ENCODE data around the gene IQCH.

IQCH gene

DNA sequence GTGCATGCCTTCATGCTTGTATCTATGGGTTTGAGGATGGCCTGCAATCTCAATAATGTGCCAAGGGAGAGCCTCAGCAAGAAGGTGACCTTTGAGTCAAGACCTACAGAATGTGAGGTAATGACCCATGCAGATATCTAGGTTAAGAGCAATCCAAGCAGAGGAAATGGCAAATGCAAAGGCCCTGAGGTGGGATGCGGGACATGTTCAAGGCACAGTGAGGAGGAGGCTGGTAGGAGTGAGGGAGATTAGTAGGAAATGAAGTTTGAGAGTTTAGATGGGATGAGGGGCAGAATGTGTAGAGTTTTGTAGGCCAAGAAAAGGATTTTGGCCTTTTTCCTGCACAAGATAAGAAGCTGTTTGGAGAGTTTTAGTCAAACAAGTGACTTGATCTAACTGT lies 283.2 kb downstream of the IQCH start:
- DNase-seq = no peak

DNA sequence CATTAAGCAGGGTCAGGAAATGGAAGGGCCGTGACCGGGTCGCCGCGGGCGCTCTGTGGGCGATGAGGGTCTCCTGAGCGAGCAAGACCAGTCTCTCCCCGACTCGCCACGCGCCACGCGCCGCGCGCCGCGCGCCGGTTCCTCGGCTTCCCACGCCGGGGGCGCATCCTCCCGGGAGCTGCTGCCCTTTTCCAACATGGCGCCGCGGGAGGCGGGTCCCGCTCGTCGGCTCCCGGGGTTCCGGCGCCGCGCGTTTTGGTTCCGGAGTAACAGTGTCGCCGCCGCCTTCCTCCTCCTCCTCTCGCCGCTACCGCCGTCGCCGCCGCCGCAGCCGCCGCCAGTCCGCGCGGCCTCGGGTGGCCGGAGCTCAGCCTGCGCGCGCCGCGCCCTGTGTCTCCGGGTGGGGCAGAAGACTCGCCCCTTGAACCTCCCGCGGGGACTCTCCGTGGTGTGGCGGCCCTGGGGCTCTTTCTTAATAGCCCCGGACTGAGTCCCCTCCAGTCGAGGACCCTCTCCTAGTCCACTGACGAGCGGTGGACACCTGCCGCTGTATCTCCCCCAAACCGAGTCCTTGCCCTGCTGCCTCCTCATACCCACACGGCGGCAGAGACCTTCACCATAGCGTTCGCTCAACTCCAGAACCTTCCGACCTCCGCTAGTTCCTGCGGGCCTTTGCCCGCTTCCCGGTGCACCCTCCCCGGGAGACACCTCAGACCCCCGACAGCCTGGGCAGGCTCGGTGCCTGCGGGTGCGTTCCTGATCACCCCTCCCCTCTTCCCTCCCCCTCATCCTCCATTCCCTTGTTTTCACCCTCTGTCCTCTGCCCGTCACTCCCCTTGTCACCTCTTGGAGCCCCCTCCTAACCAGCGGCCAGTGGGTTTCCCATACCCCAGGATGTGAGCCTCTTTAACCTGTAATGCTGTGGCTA lies 288.1 kb downstream of the IQCH start, which contains the start of gene MAP2K5:
TSS of gene MAP2K5 (plus strand) at position 284 of the 928 bp plus-strand sequence. CDS start at position 917, 633 bp downstream.
- DNase-seq = peak; percentile 91

DNA sequence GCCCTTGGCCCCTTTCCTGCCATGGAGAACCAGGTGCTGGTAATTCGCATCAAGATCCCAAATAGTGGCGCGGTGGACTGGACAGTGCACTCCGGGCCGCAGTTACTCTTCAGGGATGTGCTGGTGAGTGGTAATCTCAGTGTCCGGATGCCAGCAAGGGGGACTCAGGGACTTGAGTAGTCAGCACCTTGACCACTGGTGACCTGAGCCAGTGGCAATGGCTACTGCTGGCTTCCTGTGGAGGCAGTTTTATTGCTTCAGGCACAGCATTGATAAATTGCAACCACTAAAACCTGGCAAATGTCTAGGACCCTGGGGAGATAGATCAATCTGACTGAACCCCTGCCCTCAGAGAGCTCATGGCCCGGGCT lies 288.7 kb downstream of the IQCH start:
- DNase-seq = no peak

DNA sequence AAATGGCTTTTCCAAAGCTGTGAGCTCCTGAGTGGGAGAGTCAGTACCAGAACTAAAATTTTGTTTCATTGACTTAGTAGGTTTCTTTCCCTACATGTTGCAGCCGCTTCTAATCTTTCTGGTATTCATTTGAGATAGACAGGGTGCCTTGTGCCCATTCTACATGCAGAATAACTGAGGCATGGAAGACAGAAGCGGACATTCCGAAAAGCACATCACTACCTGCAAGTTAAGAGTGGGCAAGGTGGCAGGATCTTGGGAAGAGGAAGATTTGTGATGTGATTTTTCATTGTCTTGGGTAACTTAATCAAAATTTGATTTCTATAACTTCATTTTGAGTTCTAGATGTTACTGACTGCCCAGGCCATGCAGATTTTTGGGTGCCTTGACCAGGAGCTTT lies 289.9 kb downstream of the IQCH start:
- no peak for DNase-seq

DNA sequence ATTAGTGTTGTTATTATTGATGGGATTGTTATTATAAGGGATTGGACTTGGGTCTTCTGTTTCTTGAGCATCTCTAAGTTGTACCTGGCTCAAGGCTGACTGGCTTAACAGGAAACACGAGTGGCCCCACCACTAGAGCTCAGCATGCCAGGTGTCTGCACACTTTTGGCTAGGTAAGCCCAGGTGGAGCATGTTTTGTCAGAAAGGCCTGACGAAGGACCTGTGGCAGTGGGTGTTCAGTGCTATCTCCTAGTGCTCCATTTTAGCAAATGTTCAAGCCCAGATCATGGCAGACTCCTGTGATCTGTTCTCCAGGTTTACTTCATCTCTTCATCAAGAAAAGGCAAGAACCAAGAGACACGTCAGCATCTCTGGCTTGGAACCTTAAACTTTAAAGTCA lies 291.3 kb downstream of the IQCH start:
- no peak for DNase-seq

DNA sequence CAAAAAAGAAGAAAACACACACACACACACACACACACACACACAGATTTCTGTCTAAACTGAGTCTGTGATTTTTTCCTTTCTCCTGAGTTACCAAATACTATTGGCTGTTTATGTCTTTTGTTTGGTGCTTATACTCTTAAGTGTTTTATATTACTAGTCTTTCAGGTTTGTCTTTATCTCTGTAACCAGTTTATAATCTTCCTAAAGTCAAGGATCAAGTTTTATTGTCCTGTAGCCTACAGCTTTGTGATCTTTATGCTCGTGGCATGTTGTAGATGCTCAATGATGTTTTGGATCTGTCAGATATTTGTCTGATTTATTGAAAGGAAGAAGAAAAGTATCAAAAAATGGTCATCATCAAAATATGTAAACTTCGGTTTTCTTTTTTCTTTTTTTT lies 292.5 kb downstream of the IQCH start:
- DNase-seq = no peak

DNA sequence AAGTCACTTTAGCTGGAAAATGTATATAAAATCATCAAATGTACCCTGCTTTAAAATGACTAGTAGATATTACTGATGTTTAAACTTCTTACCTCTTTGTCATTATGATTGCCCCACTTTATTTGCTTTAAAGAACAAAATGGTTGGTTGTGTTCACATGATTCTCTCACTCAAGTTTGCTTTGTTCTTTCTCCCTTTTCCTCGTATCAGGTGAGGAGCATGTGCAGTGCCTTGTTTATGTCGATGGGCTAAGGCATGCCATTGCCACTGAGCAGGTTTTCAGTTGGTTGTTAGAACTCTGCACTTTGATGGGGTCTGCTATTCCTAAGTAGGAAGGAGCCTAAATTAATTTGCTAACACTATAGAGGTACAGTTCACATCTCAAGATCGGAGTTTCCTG lies 293.2 kb downstream of the IQCH start:
- DNase-seq = no peak

DNA sequence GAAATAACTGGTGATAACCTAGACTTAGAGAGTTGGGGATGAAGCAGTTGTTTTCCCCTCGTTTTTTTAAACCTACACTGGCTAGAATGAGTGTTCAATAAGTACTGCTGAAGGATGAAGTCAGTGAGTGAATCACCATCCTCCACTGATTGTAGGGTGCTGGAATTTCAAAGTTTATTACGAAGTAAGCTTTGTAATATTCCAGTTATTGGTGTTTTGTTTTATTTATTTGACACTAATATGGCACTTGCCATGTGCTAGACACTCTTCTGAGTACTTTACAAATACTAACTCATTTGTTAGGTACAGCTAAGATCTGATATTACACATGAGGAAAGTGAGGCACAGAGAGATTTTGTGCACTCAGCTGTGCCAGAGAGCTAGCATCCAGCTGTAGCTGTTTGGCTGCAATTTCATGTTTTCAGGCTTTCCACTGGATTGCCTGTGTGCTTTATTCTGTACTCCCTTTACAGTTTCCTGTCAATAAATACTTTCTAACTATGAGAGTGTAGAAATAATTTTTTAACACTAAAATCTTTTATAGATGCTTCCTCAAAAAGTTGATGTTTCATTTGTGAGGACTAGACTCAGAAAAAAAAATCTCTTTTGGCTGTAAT lies 293.8 kb downstream of the IQCH start:
- DNase-seq = no peak

DNA sequence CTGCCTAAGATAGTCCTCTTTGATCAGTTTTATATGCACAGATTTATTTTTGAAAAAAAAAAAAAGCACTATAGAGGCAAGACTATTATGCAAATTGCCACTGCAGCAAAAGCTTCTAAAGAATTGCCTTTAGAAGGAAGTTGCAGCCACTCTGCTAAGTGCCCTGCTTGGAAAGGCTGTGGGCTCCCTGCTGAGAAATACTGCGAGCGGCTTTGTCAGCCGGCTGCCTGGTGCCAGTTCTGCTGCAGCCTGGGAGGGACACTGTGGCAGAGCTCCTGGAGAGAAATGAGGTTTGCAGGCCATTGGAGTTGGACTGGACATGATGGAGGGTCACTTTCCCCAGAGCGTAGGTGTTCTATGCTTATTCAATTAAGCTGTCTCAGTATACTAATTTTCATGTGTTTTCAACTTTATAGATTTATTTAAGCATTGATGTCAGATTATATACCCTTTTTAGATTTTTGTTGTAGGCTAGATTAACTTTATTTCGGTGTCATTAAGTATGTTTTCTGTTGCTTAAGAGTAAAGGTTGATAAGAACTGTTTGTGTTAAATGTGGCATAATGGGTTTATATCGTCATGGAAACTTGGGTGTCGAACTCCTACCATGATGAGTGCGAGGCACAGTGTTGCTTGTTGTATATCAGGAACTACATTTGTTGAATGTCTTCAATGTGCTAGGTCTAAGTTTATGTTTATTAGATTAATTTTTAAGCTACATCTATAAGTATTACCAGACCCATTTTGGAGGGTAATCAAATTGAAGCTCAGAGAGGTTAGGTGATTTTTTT lies 294.5 kb downstream of the IQCH start:
- no peak for DNase-seq

DNA sequence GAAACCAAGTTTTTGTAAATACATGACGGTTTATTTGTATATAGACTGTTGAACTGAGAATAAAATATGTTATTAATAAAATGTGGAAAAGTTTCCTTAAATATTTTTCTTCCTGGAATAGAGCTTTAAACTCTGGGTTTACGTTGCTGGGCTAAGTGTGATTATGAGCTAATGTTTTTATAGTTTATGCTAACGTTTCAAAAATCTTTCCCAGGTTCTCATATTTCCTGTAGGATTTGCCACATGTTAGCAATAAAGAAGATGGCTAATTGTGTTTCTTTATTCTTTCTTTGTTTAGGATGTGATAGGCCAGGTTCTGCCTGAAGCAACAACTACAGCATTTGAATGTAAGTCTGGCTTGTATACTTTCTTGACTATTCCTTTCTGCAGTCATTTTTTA lies 295.1 kb downstream of the IQCH start:
- no peak for DNase-seq

DNA sequence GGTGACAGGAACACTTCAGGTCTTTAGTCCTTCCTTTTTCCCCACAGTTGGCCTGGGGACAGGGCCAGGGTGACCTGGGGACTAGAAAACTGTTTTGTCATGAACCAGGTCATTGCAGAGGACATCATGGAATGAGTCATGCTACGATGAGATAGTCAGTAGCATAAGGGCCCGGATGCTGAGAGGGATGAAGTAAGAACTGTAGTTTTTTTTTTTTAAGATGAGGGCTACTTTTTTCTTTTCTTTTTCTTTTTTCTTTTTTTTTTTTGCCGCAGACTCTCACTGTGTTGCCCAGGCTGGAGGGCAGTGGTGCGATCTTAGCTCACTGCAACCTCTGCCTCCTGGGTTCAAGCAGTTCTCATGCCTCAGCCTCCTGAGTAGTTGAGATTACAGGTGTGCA lies 295.9 kb downstream of the IQCH start:
- DNase-seq = no peak

DNA sequence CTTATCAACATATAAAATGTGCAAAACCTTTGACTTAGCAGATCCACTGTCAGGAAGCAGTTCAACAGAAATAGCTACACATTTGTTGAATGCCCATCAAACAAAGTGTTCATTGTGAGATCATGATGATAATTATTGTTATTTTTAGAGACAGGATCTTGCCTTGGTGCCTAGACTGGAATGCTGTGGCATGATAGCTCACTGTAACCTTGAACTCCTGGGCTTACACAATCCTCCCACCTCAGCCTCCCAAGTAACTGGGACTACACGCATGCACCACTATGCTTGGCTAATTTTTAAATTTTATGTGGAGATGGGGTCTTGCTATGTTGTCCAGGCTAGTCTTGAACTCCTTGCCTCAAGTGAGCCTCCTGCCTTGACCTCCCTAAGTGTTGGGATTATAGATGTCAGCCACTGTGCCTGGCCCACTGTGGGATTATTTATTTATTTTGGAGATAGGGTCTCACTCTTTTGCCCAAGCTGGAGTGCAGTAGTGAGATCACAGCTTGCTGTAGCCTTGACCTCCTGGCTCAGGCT lies 296.7 kb downstream of the IQCH start:
- DNase-seq = no peak
